CD4-positive, alpha-beta T cell treated with Interleukin-6 for 4 hours (primary cell): ENCODE measurements around the gene ERMAP.
"Not testable (repeated sequence)": the region's sequence is repeated elsewhere in the genome, so short reads cannot be mapped to it uniquely, and the experiment has no call there.

Source experiments
- DNase-seq: peaks from one replicate; pipeline ENCODE4 v3.0.0-alpha.2; 2020; ENCODE audit warnings: mixed read lengths

ERMAP gene

GRCh38 chr1:42814815-42815214, 2.1 kb upstream of the ERMAP start:
- DNase-seq = not testable (repeated sequence)

DNA sequence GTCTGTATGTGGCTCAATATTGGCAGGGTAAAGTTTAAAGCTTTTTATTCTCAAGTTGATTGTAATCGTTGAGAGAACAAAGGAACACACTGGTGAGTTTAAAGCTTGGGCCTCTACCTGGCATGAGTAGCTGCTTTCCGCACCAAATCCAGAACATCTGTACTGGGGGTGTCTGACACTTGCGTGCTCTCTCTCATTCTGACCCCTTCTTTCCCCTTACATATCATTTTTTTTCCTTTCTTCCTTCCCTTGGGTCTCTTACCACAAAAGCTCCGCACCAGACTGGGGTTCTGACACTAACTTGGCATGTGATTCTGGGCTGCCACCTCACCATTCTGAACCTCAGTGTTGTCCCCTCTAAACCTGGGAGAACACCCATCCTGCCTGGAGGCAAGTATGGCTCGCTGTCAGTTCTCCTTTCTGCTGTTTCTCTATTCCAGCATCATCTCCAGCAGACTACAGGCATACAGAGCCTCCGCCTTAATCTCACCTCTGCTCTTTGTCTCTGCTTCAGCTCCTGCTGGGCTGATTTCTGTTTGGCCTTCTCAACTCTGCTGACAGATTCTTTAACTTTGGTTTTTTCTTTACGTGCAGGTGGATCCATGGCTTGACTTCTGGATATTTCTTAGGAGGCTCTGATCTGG, 859 bp upstream of the ERMAP start:
- peak; percentile 14 for DNase-seq

DNA sequence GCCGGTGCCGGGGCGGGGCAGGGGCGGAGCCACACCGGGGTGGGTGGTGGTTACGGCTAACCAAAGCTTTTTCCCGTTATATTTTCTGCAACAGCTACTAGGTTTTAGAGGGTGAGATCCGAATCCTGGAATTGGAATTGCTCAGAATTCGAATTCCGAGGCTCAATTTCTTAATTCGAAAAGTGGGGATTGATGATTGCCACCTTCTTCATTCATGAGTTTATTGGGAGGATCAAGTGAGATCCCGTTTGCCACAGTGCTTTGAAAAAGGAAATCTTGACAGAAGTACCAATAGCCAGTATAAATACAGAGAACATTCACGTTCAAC, 482 bp downstream of the ERMAP start:
- no peak for DNase-seq

- DNase-seq = no peak
Measured at GRCh38 chr1:42817976-42818375, 1.1 kb downstream of the ERMAP start.

GRCh38 chr1:42820813-42821212, 3.9 kb downstream of the ERMAP start:
- no peak for DNase-seq

GRCh38 chr1:42821690-42822089, 4.8 kb downstream of the ERMAP start:
- no peak for DNase-seq

DNA sequence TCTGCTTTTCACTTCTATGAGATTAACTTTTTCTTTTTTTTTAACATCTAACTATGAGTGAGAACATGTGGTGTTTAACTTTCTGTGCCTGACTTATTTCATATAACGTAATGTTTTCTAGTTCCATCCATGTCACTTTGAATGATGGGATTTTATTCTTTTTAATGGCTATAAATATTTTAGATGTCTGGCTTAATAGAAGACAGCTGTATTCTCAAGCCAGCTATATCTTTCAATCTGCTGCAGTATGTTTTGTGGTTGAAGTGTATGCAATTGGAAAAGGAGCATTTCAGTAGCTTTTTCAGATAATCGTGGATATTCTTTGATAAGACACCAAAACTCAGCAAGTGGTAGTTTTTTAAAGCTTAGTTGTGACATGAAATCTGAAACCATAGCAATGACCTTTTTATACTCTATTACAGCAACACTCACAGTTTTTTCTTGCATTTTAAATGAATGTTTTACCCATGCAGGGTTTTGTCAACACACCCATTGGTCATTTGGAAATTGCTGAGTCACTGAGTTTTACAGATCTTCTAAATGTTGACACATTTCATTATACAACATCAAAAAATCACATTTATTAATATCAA, 6.0 kb downstream of the ERMAP start:
- DNase-seq = no peak

GRCh38 chr1:42824481-42825035, 7.6 kb downstream of the ERMAP start:
- DNase-seq = no peak

DNA sequence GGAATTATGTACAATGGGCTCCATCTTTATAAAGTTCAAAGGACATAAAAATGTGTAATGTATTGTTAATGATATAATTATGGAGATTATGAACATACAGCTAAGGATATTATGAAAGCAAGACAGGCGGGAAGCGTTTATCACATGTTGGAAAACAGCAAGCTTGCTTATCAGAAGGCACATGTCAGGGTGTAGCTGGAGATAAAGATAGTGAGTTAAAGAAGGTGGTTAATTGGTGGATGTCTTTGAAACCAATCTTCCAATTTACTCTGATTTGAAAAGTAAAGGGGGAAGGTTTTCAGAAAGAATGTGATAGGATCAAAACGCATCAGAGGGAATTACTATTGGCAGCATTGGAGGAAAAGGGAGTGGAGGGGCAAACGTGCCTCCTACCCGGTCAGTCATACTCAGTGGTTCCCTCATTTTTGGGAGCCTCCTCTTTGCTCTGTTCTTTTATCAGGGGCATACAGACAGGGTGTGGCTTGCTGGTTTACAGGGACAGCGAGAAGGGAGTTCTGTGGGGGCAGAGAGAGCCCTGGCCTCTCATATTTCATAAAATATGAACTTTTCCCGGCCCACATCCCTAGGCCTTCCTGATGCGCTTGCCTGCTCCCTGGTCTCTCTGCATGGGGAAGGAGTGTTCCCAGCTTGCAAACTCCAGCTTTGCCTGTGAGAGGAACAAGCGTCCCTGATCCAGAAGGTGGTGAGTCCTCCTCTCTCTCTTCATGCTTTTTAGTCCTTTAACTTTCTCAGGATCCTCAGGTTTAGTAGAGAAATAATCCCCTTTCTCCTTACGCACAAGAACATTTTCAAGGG, 8.3 kb downstream of the ERMAP start:
- no peak for DNase-seq

DNA sequence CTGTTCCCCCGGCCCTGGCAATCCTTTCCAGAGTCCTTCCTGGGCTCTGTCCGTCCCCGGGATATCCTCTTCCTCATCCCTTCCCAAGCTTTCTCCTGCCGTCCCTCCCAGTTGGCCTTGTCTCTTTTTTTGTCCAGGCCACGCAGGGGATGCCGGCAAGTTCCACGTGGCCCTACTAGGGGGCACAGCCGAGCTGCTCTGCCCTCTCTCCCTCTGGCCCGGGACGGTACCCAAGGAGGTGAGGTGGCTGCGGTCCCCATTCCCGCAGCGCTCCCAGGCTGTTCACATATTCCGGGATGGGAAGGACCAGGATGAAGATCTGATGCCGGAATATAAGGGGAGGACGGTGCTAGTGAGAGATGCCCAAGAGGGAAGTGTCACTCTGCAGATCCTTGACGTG, 13.7 kb downstream of the ERMAP start:
- no peak for DNase-seq

- no peak for DNase-seq
Measured at GRCh38 chr1:42831273-42831672, 14.4 kb downstream of the ERMAP start.

DNA sequence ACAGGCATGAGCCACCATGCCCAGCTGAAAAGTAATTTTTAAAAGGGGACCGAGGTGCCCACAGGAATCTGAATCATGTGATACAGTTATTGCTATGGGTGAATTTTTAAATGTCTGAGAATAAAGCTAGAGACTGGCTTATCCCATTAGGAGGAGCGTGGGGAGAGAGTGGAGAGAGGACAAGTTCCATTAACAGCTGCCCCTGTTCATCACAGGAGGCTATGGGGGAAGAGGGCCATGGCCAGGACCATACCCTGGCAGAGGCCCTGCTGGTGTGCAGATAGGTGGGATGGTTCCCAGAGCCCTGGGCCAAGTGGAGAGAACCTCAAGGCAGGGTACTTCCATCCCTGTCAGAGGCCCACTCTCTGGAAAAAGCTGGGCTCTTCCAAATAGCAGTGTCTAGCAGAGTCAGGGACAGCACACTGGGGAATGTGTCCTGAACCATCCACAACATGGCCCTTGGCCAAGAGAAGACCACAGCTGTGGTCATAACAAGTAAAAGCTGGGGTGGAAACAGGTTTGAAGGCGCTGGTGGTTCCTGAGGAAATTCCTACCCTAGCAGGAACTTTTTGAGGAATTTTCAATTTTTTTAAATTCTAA, 15.8 kb downstream of the ERMAP start:
- no peak for DNase-seq

DNA sequence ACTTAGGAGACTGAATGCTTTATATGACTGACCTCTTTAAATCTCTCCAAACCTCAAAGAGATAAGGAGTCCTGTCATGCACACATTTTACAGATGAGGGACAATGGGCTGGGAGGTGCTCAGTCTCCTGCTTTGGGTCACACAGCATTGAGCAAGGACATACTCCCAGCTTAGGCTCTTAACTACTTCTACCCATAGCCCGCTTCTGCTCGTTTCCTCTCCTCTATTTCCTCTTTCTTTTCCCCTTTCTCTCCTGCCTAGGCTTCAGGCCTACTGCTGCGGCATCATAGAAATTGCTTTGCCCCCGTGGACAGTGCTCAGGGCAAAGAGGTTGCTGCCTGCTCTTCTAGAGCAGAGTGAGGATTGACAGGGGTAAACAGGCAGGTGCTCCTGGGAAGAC, 17.1 kb downstream of the ERMAP start:
- no peak for DNase-seq

DNA sequence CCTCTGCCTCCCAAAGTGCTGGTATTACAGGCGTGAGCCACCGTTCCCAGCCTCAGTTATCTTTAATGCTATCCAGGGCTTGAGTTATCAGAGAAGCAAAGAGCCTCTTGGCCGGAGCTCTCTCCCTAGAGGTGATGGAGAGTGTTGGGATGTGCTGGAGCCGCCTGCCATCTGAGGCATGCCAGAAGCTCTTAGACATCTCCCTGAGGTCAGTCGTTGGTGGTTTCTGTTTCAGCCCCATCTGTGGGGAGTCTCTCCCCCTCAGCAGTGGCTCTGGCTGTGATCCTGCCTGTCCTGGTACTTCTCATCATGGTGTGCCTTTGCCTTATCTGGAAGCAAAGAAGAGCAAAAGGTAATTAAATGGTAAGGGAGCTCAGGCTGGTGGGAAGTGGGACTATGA, 17.9 kb downstream of the ERMAP start:
- DNase-seq = no peak

- DNase-seq = no peak
Measured at GRCh38 chr1:42835422-42835821, 18.5 kb downstream of the ERMAP start.

- no peak for DNase-seq
Measured at GRCh38 chr1:42837709-42838108, 20.8 kb downstream of the ERMAP start.

- no peak for DNase-seq
Measured at GRCh38 chr1:42838482-42839190, 21.7 kb downstream of the ERMAP start.

- DNase-seq = no peak
Measured at GRCh38 chr1:42841010-42841409, 24.1 kb downstream of the ERMAP start.

- no peak for DNase-seq
Measured at GRCh38 chr1:42841440-42842147, 24.7 kb downstream of the ERMAP start.

DNA sequence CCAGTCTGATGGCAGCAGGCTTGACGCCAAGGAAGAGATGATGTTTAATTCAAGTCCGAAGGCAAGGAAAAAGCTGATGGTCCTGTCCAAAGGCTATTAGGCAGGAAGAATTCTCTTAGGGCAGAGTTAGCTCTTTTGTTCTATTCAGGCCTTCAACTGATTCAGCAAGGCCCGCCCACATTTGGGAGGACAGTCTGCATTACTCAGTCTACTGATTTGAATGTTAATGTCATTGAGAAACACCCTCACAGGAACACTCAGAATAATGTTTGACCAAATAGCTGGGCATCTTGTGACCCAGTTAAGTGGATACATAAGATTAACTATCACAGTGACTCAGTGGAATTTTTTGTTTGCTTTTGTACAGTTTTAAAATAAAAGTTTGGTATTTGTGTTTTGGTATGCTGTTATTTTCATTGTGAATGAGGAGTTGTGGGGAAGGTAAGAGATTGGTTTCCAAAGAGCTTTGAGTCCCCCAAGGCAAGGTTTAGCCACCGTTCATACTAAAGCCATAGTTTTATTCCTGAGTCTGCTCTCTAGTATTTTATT, 27.7 kb downstream of the ERMAP start:
- no peak for DNase-seq

DNA sequence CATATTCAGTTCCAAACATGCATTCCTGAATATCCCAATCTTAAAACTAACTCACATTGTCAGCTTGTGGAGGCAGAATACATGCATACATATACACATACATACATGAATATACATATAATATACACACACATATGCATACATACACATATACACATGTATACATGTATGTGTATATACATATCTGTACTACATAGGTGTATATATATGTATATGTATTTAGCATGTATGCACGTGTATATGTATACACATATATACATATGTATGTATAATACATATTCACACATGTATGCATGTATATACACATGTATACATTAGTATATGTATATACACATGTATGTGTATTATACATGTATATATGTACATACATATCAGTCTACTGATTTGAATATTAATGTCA, 28.3 kb downstream of the ERMAP start:
- DNase-seq = no peak

DNA sequence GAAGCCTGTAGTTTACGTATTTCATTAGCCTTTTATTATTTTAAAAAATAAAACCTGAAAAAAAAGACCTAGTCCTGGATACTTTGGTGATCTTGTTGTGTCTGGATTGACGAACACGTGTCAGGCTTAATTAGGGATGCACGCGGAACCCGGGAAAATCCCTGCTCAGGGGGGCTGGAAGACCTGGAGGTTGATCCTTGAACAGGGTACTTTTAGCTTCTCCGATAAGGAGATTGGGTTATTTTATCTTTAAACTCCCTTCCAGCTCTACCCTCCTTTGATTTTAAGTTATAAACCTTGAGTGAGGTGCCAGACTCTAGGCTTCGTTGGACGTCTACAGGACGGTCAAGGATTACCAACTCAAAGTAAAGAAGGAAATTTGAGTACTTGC, 28.9 kb downstream of the ERMAP start:
- no peak for DNase-seq
